ENCODE measurements around the gene MXRA7.
A peak's percentile ranks its signal among the peaks of the same experiment; 100 is the strongest.

Gene MXRA7, protein sequence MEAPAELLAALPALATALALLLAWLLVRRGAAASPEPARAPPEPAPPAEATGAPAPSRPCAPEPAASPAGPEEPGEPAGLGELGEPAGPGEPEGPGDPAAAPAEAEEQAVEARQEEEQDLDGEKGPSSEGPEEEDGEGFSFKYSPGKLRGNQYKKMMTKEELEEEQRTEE

DNA sequence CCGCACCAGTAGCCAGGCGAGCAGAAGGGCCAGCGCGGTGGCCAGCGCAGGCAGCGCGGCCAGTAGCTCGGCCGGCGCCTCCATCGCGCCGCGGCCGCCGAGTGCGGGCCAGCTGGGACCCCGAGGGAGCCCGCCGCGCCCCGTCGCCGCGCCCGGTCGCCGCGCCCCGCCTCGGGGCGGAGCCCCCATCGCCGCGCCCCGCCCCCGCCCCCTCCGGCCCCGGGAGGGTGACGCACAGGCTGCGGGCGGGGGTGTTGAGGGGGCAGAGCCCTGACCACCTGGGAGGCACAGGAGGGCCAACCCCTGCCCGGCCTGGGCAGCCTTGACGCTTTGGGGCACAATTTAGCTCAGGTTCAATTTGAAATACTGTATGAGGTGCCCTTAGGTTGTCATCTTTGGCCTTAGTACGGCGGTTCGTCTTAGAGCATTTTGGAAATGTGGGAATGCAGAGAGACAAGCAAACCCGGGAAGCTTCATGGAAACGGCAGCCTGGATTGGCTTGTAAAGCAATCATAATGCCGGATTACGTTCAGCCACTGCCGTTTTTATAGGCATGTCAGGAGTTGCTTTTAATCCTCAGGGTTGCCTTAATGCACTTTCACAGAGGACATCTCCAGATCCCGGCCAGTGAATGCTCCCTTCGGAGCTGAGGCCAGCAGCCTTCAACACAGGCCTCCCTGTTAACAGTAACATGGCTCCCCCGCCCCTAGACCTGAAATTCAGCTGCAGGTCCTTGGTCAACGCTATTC is at the start of gene MXRA7:
Gene MXRA7 (minus strand): TSS at position 103 of the 749 bp plus-strand sequence. CDS start 19 bp downstream, at position 84.
- TF ChIP-seq Cebpa-rat (IDR thresholded peaks at IDR 0.05): no peak
- Histone ChIP-seq H3K27ac (peak within 1 kb of the TSS in 10 of 11 experiments; percentile 49 to 82 (median 68); a peak in 18 of 22 replicates), H3K9ac (peak within 1 kb of the TSS; percentile 65 to 90 (median 82)), H3K27me3 (0 out of 22 replicates have a peak, but pooled peaks cover 0 to 4% (median 0%) of the 10 kb centered on the region in 11 experiments), H3K4me1 (peaks cover 49 to 83% (median 69%) of the 10 kb centered on the region in 10 experiments), H3K4me2 (peak within 1 kb of the TSS; percentile 87 to 99 (median 95)), H3K9me3 (replicated peaks in 1 of 11) (no peaks in the 10 kb centered on the region; a peak in 1 of 22 replicates), H3K36me3 (peaks cover 17 to 31% (median 27%) of the 10 kb centered on the region in 11 experiments), H3K4me3 (peak within 1 kb of the TSS; percentile 61 to 77 (median 70)), H4K20me1 (peaks cover 4 to 73% (median 30%) of the 10 kb centered on the region in 11 experiments; a peak in 20 of 22 replicates)

DNA sequence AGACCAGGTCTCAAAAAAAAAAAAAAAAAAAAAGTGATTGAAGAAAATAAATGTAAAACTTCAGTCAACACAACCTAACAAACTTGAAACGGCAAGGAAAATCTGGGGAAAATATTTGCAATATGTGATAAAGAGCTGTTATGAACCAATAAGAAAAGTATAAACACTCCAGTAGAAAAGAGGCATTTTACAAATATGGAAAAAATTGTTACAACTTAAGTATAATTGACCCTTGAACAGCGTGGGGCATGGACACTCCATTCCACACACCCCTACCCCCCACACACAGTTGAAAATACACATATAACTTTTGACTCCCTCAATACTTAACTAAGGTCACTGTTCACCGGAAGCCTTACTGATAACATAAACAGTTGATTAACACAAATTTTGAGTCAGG is 47.8 kb upstream of the MXRA7 start:
- Histone ChIP-seq H3K4me3 (no peak overlapping the region), H3K36me3 (peaks cover 49 to 81% (median 59%) of the 10 kb centered on the region in 11 experiments), H3K9ac (no peak overlapping the region), H3K9me3 (replicated peaks in 1 of 11) (peaks cover 0 to 8% (median 0%) of the 10 kb centered on the region in 11 experiments; a peak in 2 of 22 replicates), H4K20me1 (no peaks in the 10 kb centered on the region), H3K4me1 (peaks cover 0 to 5% (median 3%) of the 10 kb centered on the region in 10 experiments; a peak in 15 of 20 replicates), H3K27ac (no peak overlapping the region), H3K27me3 (no peaks in the 10 kb centered on the region), H3K4me2 (no peak overlapping the region)
- no peak for TF ChIP-seq Cebpa-rat (IDR thresholded peaks at IDR 0.05)

DNA sequence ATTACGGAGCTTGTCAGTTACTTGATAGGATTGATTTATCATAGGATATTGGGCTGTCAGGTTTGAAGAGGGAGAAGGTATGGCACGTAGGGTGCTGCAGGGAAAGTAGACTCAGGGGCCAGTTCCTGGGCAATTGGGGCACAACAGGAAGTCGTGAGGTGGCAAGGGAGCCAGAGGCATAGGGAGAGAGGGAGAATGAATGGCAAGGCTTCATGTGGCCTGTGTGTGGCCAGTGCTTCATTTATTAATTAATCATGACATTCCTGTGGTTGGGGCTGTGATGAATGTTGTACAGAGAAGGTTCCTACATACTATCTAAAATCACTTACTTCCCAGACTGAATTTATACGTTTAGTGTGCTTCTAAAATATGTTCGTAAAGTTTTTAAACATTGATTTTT is 46.5 kb upstream of the MXRA7 start:
- Histone ChIP-seq H3K4me3 (no peak overlapping the region), H3K9me3 (replicated peaks in 1 of 11) (peaks cover 0 to 8% (median 0%) of the 10 kb centered on the region in 11 experiments; a peak in 2 of 22 replicates), H3K27ac (no peak overlapping the region), H3K4me1 (peaks cover 0 to 12% (median 8%) of the 10 kb centered on the region in 10 experiments; a peak in 16 of 20 replicates), H3K36me3 (peaks cover 45 to 88% (median 59%) of the 10 kb centered on the region in 11 experiments), H3K4me2 (no peak overlapping the region), H3K27me3 (no peaks in the 10 kb centered on the region), H4K20me1 (no peaks in the 10 kb centered on the region), H3K9ac (no peak overlapping the region)
- TF ChIP-seq Cebpa-rat (IDR thresholded peaks at IDR 0.05): no peak

DNA sequence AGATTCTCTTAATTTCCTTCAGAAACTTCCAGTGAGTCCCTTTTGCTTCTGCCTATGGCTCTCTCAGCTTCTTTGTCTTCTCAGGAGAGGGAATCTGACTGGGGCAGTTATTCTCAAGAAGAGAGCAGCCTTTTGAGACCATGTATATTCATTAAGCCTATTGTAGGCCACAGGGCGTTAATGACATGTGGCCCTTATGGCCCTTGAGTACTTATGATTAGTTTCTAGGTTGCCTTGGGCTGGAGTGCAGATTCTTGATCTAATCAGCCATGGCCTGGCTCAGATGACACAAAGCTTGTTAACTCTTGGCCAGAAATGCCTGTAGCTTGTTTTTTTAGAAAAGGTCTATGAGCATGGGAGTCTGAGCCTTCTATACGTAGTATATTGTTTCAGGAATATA is 44.5 kb upstream of the MXRA7 start:
- Histone ChIP-seq H3K4me3 (no peak overlapping the region), H3K4me1 (peaks cover 0 to 12% (median 8%) of the 10 kb centered on the region in 10 experiments; a peak in 16 of 20 replicates), H3K4me2 (no peak overlapping the region), H3K9ac (no peak overlapping the region), H3K36me3 (peaks cover 37 to 80% (median 51%) of the 10 kb centered on the region in 11 experiments), H4K20me1 (no peaks in the 10 kb centered on the region), H3K9me3 (replicated peaks in 1 of 11) (peaks cover 0 to 8% (median 0%) of the 10 kb centered on the region in 11 experiments; a peak in 1 of 22 replicates), H3K27me3 (no peaks in the 10 kb centered on the region), H3K27ac (no peak overlapping the region)
- TF ChIP-seq Cebpa-rat (IDR thresholded peaks at IDR 0.05): no peak

DNA sequence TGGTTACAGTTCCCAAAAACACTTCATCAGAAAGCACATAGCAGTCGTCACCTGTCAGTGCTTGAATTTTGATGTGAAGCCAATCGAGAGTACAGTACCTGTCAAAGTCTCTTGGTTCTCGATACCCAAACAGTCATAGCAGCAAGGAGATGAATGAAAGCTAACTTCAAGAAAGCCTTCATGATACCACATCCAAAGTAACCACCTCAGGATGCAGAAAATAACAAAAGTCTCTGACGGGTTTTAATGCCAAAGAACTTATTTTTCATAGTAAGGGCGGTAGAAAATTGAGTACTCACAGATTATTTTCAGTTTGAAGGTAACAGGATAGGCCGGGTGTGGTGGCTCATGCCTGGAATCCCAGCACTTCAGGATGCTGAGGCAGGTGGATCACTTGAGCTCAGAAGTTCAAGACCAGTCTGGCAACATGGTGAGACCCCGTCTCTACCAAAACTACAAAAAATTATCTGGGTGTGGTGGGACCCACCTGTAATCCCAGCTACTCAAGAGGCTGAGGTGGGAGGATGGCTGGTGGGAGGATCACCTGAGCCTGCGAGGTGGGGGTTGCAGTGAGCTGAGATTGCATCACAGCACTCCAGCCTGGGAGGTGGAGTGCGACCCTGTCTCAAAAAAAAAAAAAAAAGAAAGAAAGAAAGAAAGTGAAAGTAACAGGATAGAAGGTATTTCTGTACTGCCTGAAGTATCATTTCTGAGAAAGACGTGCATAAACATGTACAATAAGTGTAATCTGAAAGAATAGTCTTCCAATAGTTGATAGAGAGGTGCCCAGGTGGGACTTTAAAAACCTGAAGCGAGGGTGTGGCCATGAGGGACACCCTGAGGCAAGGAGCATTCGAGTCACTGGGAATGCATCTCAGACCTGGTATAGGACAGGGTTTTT is 42.5 kb upstream of the MXRA7 start:
- no peak overlapping the region for H3K4me3 ChIP-seq
- TF ChIP-seq Cebpa-rat (IDR thresholded peaks at IDR 0.05): peak in 1 of 11 experiments; percentile 14; a peak in 1 of 22 replicates
- no peaks in the 10 kb centered on the region for H3K27me3 ChIP-seq
- peak overlapping the region in 9 of 11 experiments; percentile 11 to 68 (median 42); a peak in 15 of 22 replicates for H3K4me2 ChIP-seq
- H3K9me3 ChIP-seq (replicated peaks in 1 of 11): peaks cover 0 to 2% (median 0%) of the 10 kb centered on the region in 11 experiments; a peak in 1 of 22 replicates
- peaks cover 33 to 77% (median 39%) of the 10 kb centered on the region in 11 experiments for H3K36me3 ChIP-seq
- peak overlapping the region in 4 of 11 experiments; percentile 10 to 54 (median 28); a peak in 4 of 22 replicates for H3K9ac ChIP-seq
- H4K20me1 ChIP-seq: no peaks in the 10 kb centered on the region
- peaks cover 3 to 21% (median 12%) of the 10 kb centered on the region in 10 experiments for H3K4me1 ChIP-seq
- peak overlapping the region in 2 of 11 experiments; percentile 16 to 29; a peak in 2 of 22 replicates for H3K27ac ChIP-seq

DNA sequence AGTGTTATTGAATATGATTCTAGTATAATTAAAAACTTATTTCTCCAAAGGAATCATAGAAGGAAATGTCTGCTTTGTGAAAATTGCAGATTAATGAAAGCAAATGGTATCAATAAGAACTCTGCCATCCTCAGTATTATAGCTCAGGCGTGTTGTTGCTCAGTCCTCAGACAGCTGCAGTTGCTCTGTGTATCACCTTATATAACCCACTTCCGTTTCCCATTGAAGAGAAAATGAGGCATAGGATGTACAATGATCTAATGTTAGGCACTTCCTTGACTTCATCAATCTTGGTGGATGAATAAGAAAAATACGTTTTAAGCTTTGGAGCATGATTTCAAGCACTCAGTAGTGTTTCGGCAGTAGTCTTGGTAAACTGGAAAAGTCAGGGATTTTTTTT is 41.2 kb upstream of the MXRA7 start:
- Histone ChIP-seq H3K4me2 (no peak overlapping the region), H3K4me3 (no peak overlapping the region)

DNA sequence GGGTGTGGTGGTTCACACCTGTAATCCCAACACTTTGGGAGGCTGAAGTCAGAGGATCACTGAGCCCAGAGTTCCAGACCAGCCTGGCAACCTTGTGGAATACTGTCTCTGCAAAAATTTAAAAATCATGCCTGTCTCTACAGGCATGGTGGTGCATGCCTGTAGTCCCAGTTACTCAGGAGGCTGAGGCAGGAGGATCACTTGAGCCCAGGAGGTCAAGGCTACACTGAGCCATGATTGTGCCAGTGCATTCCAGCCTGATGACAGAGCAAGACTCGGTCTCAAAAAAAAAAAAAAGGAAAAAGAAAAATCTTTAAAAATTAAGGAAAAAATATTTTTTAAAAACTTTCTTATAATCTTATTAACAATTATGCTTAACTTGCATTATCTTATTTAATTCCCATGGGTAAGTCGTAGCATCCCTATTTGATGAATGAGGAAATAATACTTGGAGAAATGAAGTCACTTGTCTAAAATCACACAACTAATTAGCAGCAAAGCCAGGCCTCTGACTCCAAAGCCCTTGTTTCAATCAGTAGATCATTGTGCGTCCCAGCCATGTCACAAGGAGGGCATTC is 40.7 kb upstream of the MXRA7 start:
- Histone ChIP-seq H3K9ac (no peak overlapping the region), H3K27ac (no peak overlapping the region), H3K9me3 (replicated peaks in 1 of 11) (peaks cover 0 to 7% (median 5%) of the 10 kb centered on the region in 11 experiments; a peak in 19 of 22 replicates), H3K4me3 (no peak overlapping the region), H4K20me1 (no peaks in the 10 kb centered on the region), H3K36me3 (peaks cover 20 to 65% (median 27%) of the 10 kb centered on the region in 11 experiments), H3K4me1 (peaks cover 17 to 38% (median 26%) of the 10 kb centered on the region in 10 experiments), H3K27me3 (no peaks in the 10 kb centered on the region), H3K4me2 (no peak overlapping the region)
- TF ChIP-seq Cebpa-rat (IDR thresholded peaks at IDR 0.05): no peak

More for the DNA sequence above, 41.2 kb upstream of the MXRA7 start:
- H3K9ac ChIP-seq: no peak overlapping the region
- no peaks in the 10 kb centered on the region for H4K20me1 ChIP-seq
- peaks cover 0 to 2% (median under 1%) of the 10 kb centered on the region in 11 experiments; a peak in 8 of 22 replicates for H3K9me3 ChIP-seq (replicated peaks in 1 of 11)
- H3K4me1 ChIP-seq: peaks cover 16 to 35% (median 25%) of the 10 kb centered on the region in 10 experiments
- no peak for TF ChIP-seq Cebpa-rat (IDR thresholded peaks at IDR 0.05)
- peaks cover 21 to 65% (median 27%) of the 10 kb centered on the region in 11 experiments for H3K36me3 ChIP-seq
- no peaks in the 10 kb centered on the region for H3K27me3 ChIP-seq
- no peak overlapping the region for H3K27ac ChIP-seq

DNA sequence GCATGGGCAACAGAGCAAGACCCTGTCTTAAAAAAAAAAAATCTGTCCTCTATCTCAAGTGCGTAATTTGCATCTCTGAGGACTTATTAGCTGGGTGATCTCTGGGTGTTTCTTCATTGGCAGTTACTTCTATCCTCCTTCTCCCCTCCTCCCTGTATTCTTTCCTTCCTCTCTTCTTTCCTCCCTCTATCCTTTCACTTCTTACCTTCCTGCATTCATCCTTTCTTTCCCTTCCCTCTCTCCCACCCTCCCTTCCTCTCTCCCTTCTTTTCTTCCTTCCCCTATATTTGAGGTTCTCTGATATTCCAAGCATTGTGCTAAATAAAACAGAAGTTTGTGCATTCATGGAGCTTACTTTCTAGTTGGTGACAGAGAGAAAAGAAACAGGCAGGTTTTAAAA is 37.9 kb upstream of the MXRA7 start:
- Histone ChIP-seq H3K36me3 (peaks cover 32 to 69% (median 35%) of the 10 kb centered on the region in 11 experiments), H3K4me3 (no peak overlapping the region), H4K20me1 (no peaks in the 10 kb centered on the region), H3K9ac (no peak overlapping the region), H3K9me3 (replicated peaks in 1 of 11) (peaks cover 5 to 21% (median 15%) of the 10 kb centered on the region in 11 experiments; a peak in 19 of 22 replicates), H3K27me3 (no peaks in the 10 kb centered on the region), H3K27ac (peak overlapping the region in 4 of 11 experiments; percentile 12 to 52 (median 38); a peak in 3 of 22 replicates), H3K4me1 (peaks cover 17 to 34% (median 24%) of the 10 kb centered on the region in 10 experiments), H3K4me2 (peak overlapping the region; percentile 51 to 81 (median 71); a peak in 20 of 22 replicates)
- no peak for TF ChIP-seq Cebpa-rat (IDR thresholded peaks at IDR 0.05)

All from BLaER1 treated with 17β-estradiol and CSF1 and Interleukin-3, amounts not matched to agents 10 nM and 100 nM (cell line).